Measurements from ENCODE around the gene NTS. TPM values are rescaled to one million over a fixed set of nuclear protein-coding genes. Genes with fewer than 3 reads are reported as not detected.

NTS gene
- total RNA-seq, 1 experiment from 2014 or later: 5.1 TPM

DNA sequence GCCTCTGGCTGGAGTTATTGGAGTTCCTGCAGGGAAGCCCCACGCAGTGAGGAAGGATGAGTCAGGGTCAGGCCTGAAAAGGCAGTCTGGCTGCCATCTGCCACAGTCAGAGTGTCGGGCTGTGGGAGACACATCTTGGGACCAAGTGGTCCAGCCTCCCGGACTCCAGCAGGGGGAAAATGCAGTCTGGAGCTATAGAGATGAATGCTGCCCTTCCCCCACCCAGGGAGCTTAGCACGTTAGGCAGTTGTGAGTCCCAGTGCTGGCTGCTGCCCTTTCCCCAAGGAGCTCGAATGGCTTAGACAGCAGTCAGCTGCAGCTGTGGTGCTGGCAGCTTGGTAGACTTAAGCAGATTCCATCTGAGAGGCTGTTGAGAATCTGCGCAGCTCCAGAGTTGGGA lies 8.2 kb upstream of the NTS start:
- Mint-ChIP-seq H3K4me3 (no peak overlapping the region), H3K27ac (no peak overlapping the region), H3K4me1 (peaks cover 0 to 4% of the 10 kb centered on the region in 2 experiments; a peak in 1 of 4 replicates), H3K36me3 (ENCODE audit: insufficient read depth in 1 of 3, low read depth in 3 of 3) (peaks cover 0 to 8% (median 6%) of the 10 kb centered on the region in 3 experiments; a peak in 4 of 7 replicates), H3K9me3 (peaks cover 0 to 3% of the 10 kb centered on the region in 2 experiments; a peak in 2 of 5 replicates), H3K27me3 (ENCODE audit: low read depth) (no peaks in the 10 kb centered on the region)
- Histone ChIP-seq H4K91ac (ENCODE audit: insufficient read length, low read depth, low read length) (no peak overlapping the region), H4K8ac (replicated peaks; ENCODE audit: insufficient read length, low read depth, low read length) (no peak overlapping the region), H3K14ac (ENCODE audit: insufficient read depth, low read length) (no peak overlapping the region), H2AFZ (ENCODE audit: low read length) (no peak overlapping the region), H3K4me1 (ENCODE audit: insufficient read depth, low read length) (no peaks in the 10 kb centered on the region), H3K79me2 (ENCODE audit: insufficient read depth, low read length) (no peaks in the 10 kb centered on the region), H3K79me1 (ENCODE audit: insufficient read depth, low read depth, low read length, poor library complexity, severe bottlenecking) (no peaks in the 10 kb centered on the region), H3K56ac (ENCODE audit: insufficient read length, low read depth, low read length) (no peak overlapping the region), H3K27me3 (ENCODE audit: insufficient read depth, low read length) (no peaks in the 10 kb centered on the region), H3T11ph (ENCODE audit: low read length) (no peak overlapping the region), H4K5ac (ENCODE audit: insufficient read length, low read depth, low read length) (no peak overlapping the region), H3K9me3 (ENCODE audit: control insufficient read depth, low read depth, low read length) (no peaks in the 10 kb centered on the region), H4K20me1 (ENCODE audit: control insufficient read depth, insufficient read depth, insufficient read length) (no peaks in the 10 kb centered on the region), H2BK20ac (ENCODE audit: low read depth, low read length, poor library complexity, severe bottlenecking) (no peak overlapping the region), H3K18ac (ENCODE audit: insufficient read length, low read depth, low read length) (no peak overlapping the region), H3K9ac (ENCODE audit: extremely low read depth, insufficient read length, low read length) (no peak overlapping the region), H3K4me2 (ENCODE audit: insufficient read depth, insufficient read length, low read length) (no peak overlapping the region), H3K23me2 (ENCODE audit: insufficient read length, low read depth, low read length, poor library complexity, severe bottlenecking) (no peaks in the 10 kb centered on the region), H2BK12ac (ENCODE audit: insufficient read length, low read depth, low read length) (no peak overlapping the region), H2BK5ac (ENCODE audit: insufficient read length, low read length) (no peak overlapping the region), H2BK15ac (ENCODE audit: low read depth, low read length) (no peak overlapping the region), H3K23ac (ENCODE audit: insufficient read length, low read depth, low read length) (no peak overlapping the region), H2AK5ac (ENCODE audit: insufficient read length, low read length) (no peak overlapping the region), H2BK120ac (ENCODE audit: low read depth, low read length, poor library complexity, severe bottlenecking) (no peak overlapping the region), H3K27ac (ENCODE audit: insufficient read length, low read depth, low read length) (no peak overlapping the region), H3K4ac (ENCODE audit: low read depth, low read length) (no peak overlapping the region)
- WGBS (ENCODE audit: extremely low coverage, insufficient read length, low lambda C conversion rate): no CpG with 5 or more reads among the region's 6 CpGs
- TF ChIP-seq, protein P1, sequence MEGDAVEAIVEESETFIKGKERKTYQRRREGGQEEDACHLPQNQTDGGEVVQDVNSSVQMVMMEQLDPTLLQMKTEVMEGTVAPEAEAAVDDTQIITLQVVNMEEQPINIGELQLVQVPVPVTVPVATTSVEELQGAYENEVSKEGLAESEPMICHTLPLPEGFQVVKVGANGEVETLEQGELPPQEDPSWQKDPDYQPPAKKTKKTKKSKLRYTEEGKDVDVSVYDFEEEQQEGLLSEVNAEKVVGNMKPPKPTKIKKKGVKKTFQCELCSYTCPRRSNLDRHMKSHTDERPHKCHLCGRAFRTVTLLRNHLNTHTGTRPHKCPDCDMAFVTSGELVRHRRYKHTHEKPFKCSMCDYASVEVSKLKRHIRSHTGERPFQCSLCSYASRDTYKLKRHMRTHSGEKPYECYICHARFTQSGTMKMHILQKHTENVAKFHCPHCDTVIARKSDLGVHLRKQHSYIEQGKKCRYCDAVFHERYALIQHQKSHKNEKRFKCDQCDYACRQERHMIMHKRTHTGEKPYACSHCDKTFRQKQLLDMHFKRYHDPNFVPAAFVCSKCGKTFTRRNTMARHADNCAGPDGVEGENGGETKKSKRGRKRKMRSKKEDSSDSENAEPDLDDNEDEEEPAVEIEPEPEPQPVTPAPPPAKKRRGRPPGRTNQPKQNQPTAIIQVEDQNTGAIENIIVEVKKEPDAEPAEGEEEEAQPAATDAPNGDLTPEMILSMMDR (conservative IDR thresholded peaks at IDR 0.05): no peak
- no peak for DNase-seq
